GM23338 (cell line): ENCODE measurements around the gene SARS1. TPM values are rescaled to one million over a fixed set of nuclear protein-coding genes. Genes with fewer than 3 reads are reported as not detected.

Experiments used
- ATAC-seq: fragments of 200-7000 bp; cut with Tn5 transposase; 3 replicates; pipeline ENCODE4 v1.9.1; 2020
- DNase-seq: peaks from one replicate; pipeline ENCODE4 v3.0.0-alpha.2; 2015; ENCODE audit warnings: low spot score
- H2AFZ ChIP-seq: fragments of 200-600 bp; sonication (generic); 2 replicates; pipeline ENCODE4 v1.8.0; 2016; ENCODE audit warnings: antibody characterized with exemption, mild to moderate bottlenecking, moderate library complexity
- H3F3A ChIP-seq: fragments of 200-600 bp; sonication (generic); replicated peaks from 2 replicates; pipeline ENCODE4 v1.8.0; 2017; ENCODE audit warnings: antibody characterized with exemption, mixed run types, low read depth
- H3K27ac ChIP-seq: fragments of 200-600 bp; sonication (generic); 2 replicates; pipeline ENCODE4 v1.6.1; 2016; ENCODE audit warnings: low read depth
- H3K27me3 ChIP-seq: fragments of 200-600 bp; sonication (generic); 2 replicates; pipeline ENCODE4 v1.8.0; 2016; ENCODE audit warnings: mild to moderate bottlenecking, mixed run types, moderate library complexity; ENCODE audit not compliant: insufficient read depth
- H3K36me3 ChIP-seq: fragments of 200-600 bp; sonication (generic); 2 replicates; pipeline ENCODE4 v1.8.0; 2016; ENCODE audit warnings: mild to moderate bottlenecking; ENCODE audit not compliant: insufficient read depth
- H3K4me1 ChIP-seq: fragments of 200-600 bp; sonication (generic); 2 replicates; pipeline ENCODE4 v1.8.0; 2016; ENCODE audit warnings: mild to moderate bottlenecking, moderate library complexity; ENCODE audit not compliant: insufficient read depth
- H3K4me2 ChIP-seq: fragments of 200-600 bp; sonication (generic); 2 replicates; pipeline ENCODE4 v1.7.1; 2017; ENCODE audit warnings: mixed run types
- H3K4me3 ChIP-seq: fragments of 200-600 bp; sonication (generic); 2 replicates; pipeline ENCODE4 v1.6.1; 2016; ENCODE audit warnings: mixed run types
- H3K79me2 ChIP-seq: fragments of 200-600 bp; sonication (generic); replicated peaks from 2 replicates; pipeline ENCODE4 v1.8.0; 2017; ENCODE audit warnings: mild to moderate bottlenecking; ENCODE audit not compliant: insufficient read depth
- H3K9me2 ChIP-seq: fragments of 200-600 bp; sonication (generic); 2 replicates; pipeline ENCODE4 v1.8.0; 2017; ENCODE audit not compliant: insufficient read depth
- H4K20me1 ChIP-seq: fragments of 200-600 bp; sonication (generic); replicated peaks from 2 replicates; pipeline ENCODE4 v1.8.0; 2017; ENCODE audit warnings: mild to moderate bottlenecking; ENCODE audit not compliant: insufficient read depth
- H3K27ac Mint-ChIP-seq: 2 replicates; pipeline ENCODE4 v1.8.0; 2020; ENCODE audit warnings: inconsistent platforms, mild to moderate bottlenecking, moderate library complexity, mixed read lengths
- H3K27me3 Mint-ChIP-seq: 3 replicates; pipeline ENCODE4 v1.8.0; 2022; ENCODE audit warnings: low read depth, mild to moderate bottlenecking, moderate library complexity, mixed read lengths, inconsistent platforms; ENCODE audit not compliant: insufficient read depth, poor library complexity
- H3K36me3 Mint-ChIP-seq: 3 replicates; pipeline ENCODE4 v1.8.0; 2021; ENCODE audit warnings: low read depth, mild to moderate bottlenecking, inconsistent platforms, moderate library complexity, mixed read lengths
- H3K4me1 Mint-ChIP-seq: 3 replicates; pipeline ENCODE4 v1.8.0; 2020; ENCODE audit warnings: mild to moderate bottlenecking, inconsistent platforms, mixed read lengths
- H3K4me3 Mint-ChIP-seq: 3 replicates; pipeline ENCODE4 v1.8.0; 2021; ENCODE audit warnings: moderate library complexity, mild to moderate bottlenecking, inconsistent platforms, mixed read lengths
- H3K9me3 Mint-ChIP-seq: 3 replicates; pipeline ENCODE4 v1.8.0; 2020; ENCODE audit warnings: moderate library complexity, mild to moderate bottlenecking, inconsistent platforms, mixed read lengths
- ETS1 ChIP-seq: IDR thresholded peaks from 2 replicates; pipeline ENCODE4 v1.6.1; 2016; ENCODE audit warnings: antibody characterized with exemption
- EZH2 ChIP-seq: fragments of 200-600 bp; sonication (generic); IDR thresholded peaks from one replicate; pipeline ENCODE4 v1.8.0; 2017; ENCODE audit warnings: antibody characterized with exemption, mild to moderate bottlenecking, low read depth; ENCODE audit not compliant: unreplicated experiment
- EZH2phosphoT487 ChIP-seq: fragments of 200-600 bp; sonication (generic); IDR thresholded peaks from one replicate; pipeline ENCODE4 v1.8.1; 2018; ENCODE audit warnings: antibody characterized with exemption; ENCODE audit not compliant: unreplicated experiment
- JUNB ChIP-seq: IDR thresholded peaks from one replicate; pipeline ENCODE4 v1.6.1; 2016; ENCODE audit warnings: antibody characterized with exemption; ENCODE audit not compliant: unreplicated experiment
- NANOG ChIP-seq: IDR thresholded peaks from 2 replicates; pipeline ENCODE4 v1.6.1; 2016; ENCODE audit warnings: antibody characterized with exemption, borderline replicate concordance
- REST ChIP-seq: IDR thresholded peaks from one replicate; pipeline ENCODE4 v1.6.1; 2018; ENCODE audit warnings: antibody characterized with exemption; ENCODE audit not compliant: unreplicated experiment
- STAT1 ChIP-seq: IDR thresholded peaks from one replicate; pipeline ENCODE4 v1.6.1; 2016; ENCODE audit warnings: antibody characterized with exemption; ENCODE audit not compliant: unreplicated experiment
- ZNF114 ChIP-seq: fragments of 250-450 bp; sonication (Bioruptor Pico); IDR thresholded peaks from 2 replicates; pipeline ENCODE4 v1.5.0; 2020; ENCODE audit warnings: mild to moderate bottlenecking, moderate library complexity
- ZNF462 ChIP-seq: fragments of 250-450 bp; sonication (Bioruptor Pico); IDR thresholded peaks from 2 replicates; pipeline ENCODE4 v1.5.0; 2020; ENCODE audit warnings: mild to moderate bottlenecking, moderate library complexity
- polyA plus RNA-seq: library from polyadenylated mRNA; unstranded; fragments of >200 nt; fragmentation: Nextera tagmentation; extraction: Ambion mirVana; gene quantifications from 2 replicates; pipeline ENCODE4 v1.2.1, GENCODE V29; 2016
- total RNA-seq: library from RNA; depleted of rRNA; stranded (reverse); fragments of >200 nt; shearing (Covaris generic); gene quantifications from 2 replicates; pipeline ENCODE4 v1.2.3, GENCODE V29; 2014

The SARS1 gene
- total and polyA plus RNA-seq, 2 experiments from 2014 or later = 141 to 166 TPM

- TF ChIP-seq ZNF114 (CRISPR knock-in tag) (no peak), EZH2 (no peak)
Observed at GRCh38 chr1:109242387-109242786, 28.7 kb downstream of the SARS1 start (continued).

- Mint-ChIP-seq H3K4me1 (peaks cover 43% of the 10 kb centered on the region), H3K36me3 (peaks cover 9% of the 10 kb centered on the region), H3K27me3 (peaks cover 20% of the 10 kb centered on the region), H3K9me3 (no peaks in the 10 kb centered on the region; the same call in none of the 3 replicates), H3K27ac (no peak overlapping the region), H3K4me3 (no peak overlapping the region)
- Histone ChIP-seq H3K9me2 (no peaks in the 10 kb centered on the region), H3F3A (peaks cover 26% of the 10 kb centered on the region), H3K4me2 (no peak overlapping the region), H4K20me1 (no peaks in the 10 kb centered on the region), H3K4me1 (peaks cover 43% of the 10 kb centered on the region), H3K36me3 (no peaks in the 10 kb centered on the region; the same call in 1 of the 2 replicates), H3K27ac (no peak overlapping the region), H3K4me3 (no peak overlapping the region), H3K27me3 (peaks cover 5% of the 10 kb centered on the region; the same call in 1 of the 2 replicates), H2AFZ (no peak overlapping the region), H3K79me2 (no peaks in the 10 kb centered on the region)
- no peak for DNase-seq
- no peak for ATAC-seq
- TF ChIP-seq STAT1 (no peak), JUNB (no peak), EZH2phosphoT487 (no peak), ZNF114 (CRISPR knock-in tag) (no peak), ETS1 (no peak), ZNF462 (no peak), REST (no peak), NANOG (no peak)
Observed at GRCh38 chr1:109243221-109243620, 29.5 kb downstream of the SARS1 start.
